GM10266 (cell line): ENCODE data around the gene KRTCAP3.

Experiments used
- DNase-seq: peaks from one replicate; pipeline ENCODE4 v3.0.0; 2012; ENCODE audit errors: extremely low spot score
- CTCF ChIP-seq: IDR thresholded peaks from 2 replicates; pipeline ENCODE4 v1.5.1; 2012; ENCODE audit warnings: mild to moderate bottlenecking, low read depth; ENCODE audit not compliant: control insufficient read depth, insufficient read depth; ENCODE audit errors: missing control alignments

KRTCAP3 gene

DNA sequence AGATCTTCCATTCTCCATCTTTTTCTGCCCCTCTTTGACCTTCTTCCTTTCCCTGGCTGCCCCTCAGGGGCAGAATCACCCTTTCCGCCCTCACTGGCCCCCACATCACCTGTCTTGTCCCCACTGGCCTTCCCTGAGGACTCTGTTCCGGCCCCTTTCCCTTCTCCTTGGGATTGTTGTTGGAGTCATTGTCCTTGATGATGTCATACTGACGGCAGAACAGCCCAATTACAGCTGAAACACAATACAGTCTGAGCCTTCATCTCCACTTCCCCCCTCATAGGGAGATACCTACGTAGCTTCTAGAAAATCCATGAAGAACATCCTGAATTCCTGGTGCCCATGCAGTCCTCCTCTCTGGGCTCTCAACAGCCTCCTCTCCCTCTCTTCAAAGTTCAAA lies 50.4 kb downstream of the KRTCAP3 start:
- DNase-seq, result no peak
- no peak for TF ChIP-seq CTCF

- TF ChIP-seq CTCF, result no peak
- no peak for DNase-seq
Observed at GRCh38 chr2:27493948-27494283, 51.7 kb downstream of the KRTCAP3 start.
